Measurements from ENCODE around the gene DIABLO. TPM values are rescaled to one million over a fixed set of nuclear protein-coding genes. Genes with fewer than 3 reads are reported as not detected.
A peak's percentile ranks its signal among the peaks of the same experiment; 100 is the strongest.
"Not testable (repeated sequence)": the region's sequence is repeated elsewhere in the genome, so short reads cannot be mapped to it uniquely, and the experiment has no call there.

DIABLO gene
- total RNA-seq, 2 experiments from 2014 or later, result 46.3 to 47.0 TPM

- peaks cover 2% of the 10 kb centered on the region for H3K27me3 Mint-ChIP-seq
- DNase-seq (no peak), ATAC-seq (no peak)
- peaks cover under 1% of the 10 kb centered on the region for H3K9me3 Mint-ChIP-seq (ENCODE audit: low read depth)
- H3K4me3 Mint-ChIP-seq, result no peak overlapping the region
- no peaks in the 10 kb centered on the region for H3K36me3 Mint-ChIP-seq (ENCODE audit: low read depth)
- intact Hi-C loops (cut with DNase I, micrococcal nuclease), result loop anchor here (2.0 to 10.0 kb wide), 4 partner anchors 33 to 275 kb away; partner anchors contain the start of gene CFAP251 (in 2 of the 2)
- no peak overlapping the region for H3K27ac Mint-ChIP-seq
- ChIA-PET POLR2A (no interaction called here), CTCF (interaction anchor here (0.6 to 2.5 kb wide), 8 partner anchors 8 to 272 kb away, joined by 3 to 11 read pairs (median 3); partner anchors contain the start of genes CFAP251 and LRRC43)
- no peaks in the 10 kb centered on the region for H3K4me1 Mint-ChIP-seq
Observed at GRCh38 chr12:122189626-122190475, 36.0 kb downstream of the DIABLO start.

GRCh38 chr12:122187466-122187865 is 38.4 kb downstream of the DIABLO start:
- H3K9me3 Mint-ChIP-seq (ENCODE audit: low read depth), result no peaks in the 10 kb centered on the region
- CTCF ChIA-PET, result interaction anchor here (0.9 to 1.4 kb wide), 2 partner anchors 20 to 57 kb away, joined by 3 read pairs; no protein-coding TSS in a partner anchor
- peaks cover 3% of the 10 kb centered on the region for H3K4me1 Mint-ChIP-seq
- no peak for ATAC-seq
- H3K4me3 Mint-ChIP-seq, result no peak overlapping the region
- H3K36me3 Mint-ChIP-seq (ENCODE audit: low read depth), result no peaks in the 10 kb centered on the region
- H3K27me3 Mint-ChIP-seq, result peaks cover 7% of the 10 kb centered on the region
- no peak for DNase-seq
- no peak overlapping the region for H3K27ac Mint-ChIP-seq
- POLR2A ChIA-PET, result no interaction called here
- intact Hi-C loops (cut with DNase I, micrococcal nuclease), result no loop called here

GRCh38 chr12:122185494-122186082 is 40.3 kb downstream of the DIABLO start:
- no peaks in the 10 kb centered on the region for H3K9me3 Mint-ChIP-seq (ENCODE audit: low read depth)
- H3K4me3 Mint-ChIP-seq, result no peak overlapping the region
- H3K36me3 Mint-ChIP-seq (ENCODE audit: low read depth), result no peaks in the 10 kb centered on the region
- H3K27ac Mint-ChIP-seq, result no peak overlapping the region
- H3K4me1 Mint-ChIP-seq, result peaks cover 3% of the 10 kb centered on the region
- ATAC-seq (no peak), DNase-seq (no peak)
- H3K27me3 Mint-ChIP-seq, result peaks cover 9% of the 10 kb centered on the region
- ChIA-PET CTCF (interaction anchor here (1.1 kb wide), 1 partner anchor 131 kb away, joined by 3 read pairs; no protein-coding TSS in a partner anchor), POLR2A (no interaction called here)
- intact Hi-C loops (cut with DNase I, micrococcal nuclease), result no loop called here

- CTCF ChIA-PET, result no interaction called here
- ATAC-seq, result no peak
- Mint-ChIP-seq H3K36me3 (ENCODE audit: low read depth) (no peaks in the 10 kb centered on the region), H3K9me3 (ENCODE audit: low read depth) (no peaks in the 10 kb centered on the region), H3K4me3 (no peak overlapping the region), H3K4me1 (peaks cover 3% of the 10 kb centered on the region), H3K27ac (no peak overlapping the region), H3K27me3 (peaks cover 9% of the 10 kb centered on the region)
- DNase-seq, result no peak
- intact Hi-C loops (cut with DNase I, micrococcal nuclease), result no loop called here
- POLR2A ChIA-PET, result no interaction called here
Observed at GRCh38 chr12:122185079-122185478, 40.8 kb downstream of the DIABLO start.

GRCh38 chr12:122184517-122184916 is 41.3 kb downstream of the DIABLO start:
- DNase-seq (no peak), ATAC-seq (no peak)
- Mint-ChIP-seq H3K27ac (no peak overlapping the region), H3K4me1 (peaks cover 3% of the 10 kb centered on the region), H3K9me3 (ENCODE audit: low read depth) (no peaks in the 10 kb centered on the region), H3K27me3 (peaks cover 11% of the 10 kb centered on the region), H3K36me3 (ENCODE audit: low read depth) (no peaks in the 10 kb centered on the region), H3K4me3 (no peak overlapping the region)
- CTCF ChIA-PET, result no interaction called here
- POLR2A ChIA-PET, result no interaction called here
- intact Hi-C loops (cut with DNase I, micrococcal nuclease), result no loop called here

- H3K4me1 Mint-ChIP-seq, result peaks cover 3% of the 10 kb centered on the region
- intact Hi-C loops (cut with DNase I, micrococcal nuclease), result no loop called here
- peaks cover 11% of the 10 kb centered on the region for H3K27me3 Mint-ChIP-seq
- CTCF ChIA-PET, result interaction anchor here (0.7 to 2.0 kb wide), 5 partner anchors 51 to 1533 kb away, joined by 3 to 7 read pairs (median 3); no protein-coding TSS in a partner anchor
- H3K4me3 Mint-ChIP-seq, result peak overlapping the region; percentile 45
- DNase-seq (no peak), ATAC-seq (no peak)
- no peak overlapping the region for H3K27ac Mint-ChIP-seq
- no peaks in the 10 kb centered on the region for H3K36me3 Mint-ChIP-seq (ENCODE audit: low read depth)
- POLR2A ChIA-PET, result no interaction called here
- H3K9me3 Mint-ChIP-seq (ENCODE audit: low read depth), result no peaks in the 10 kb centered on the region
Observed at GRCh38 chr12:122183588-122183940, 42.3 kb downstream of the DIABLO start.

GRCh38 chr12:122182887-122183587 is 42.8 kb downstream of the DIABLO start, which contains the start of gene LRRC43:
TSS of gene LRRC43 (plus strand) at chr12:122183123. CDS start at chr12:122183145, 22 bp downstream.
- POLR2A ChIA-PET, result no interaction called here
- H3K4me1 Mint-ChIP-seq, result peaks cover 3% of the 10 kb centered on the region

GRCh38 chr12:122176473-122176872 is 49.4 kb downstream of the DIABLO start:
- intact Hi-C loops (cut with DNase I, micrococcal nuclease); H3K9me3 Mint-ChIP-seq (ENCODE audit: low read depth); H3K27me3 Mint-ChIP-seq; ATAC-seq; H3K4me1 Mint-ChIP-seq; DNase-seq; H3K4me3 Mint-ChIP-seq; POLR2A ChIA-PET; H3K36me3 Mint-ChIP-seq (ENCODE audit: low read depth); H3K27ac Mint-ChIP-seq: not testable (repeated sequence)
- CTCF ChIA-PET, result interaction anchor here (0.6 kb wide), 1 partner anchor 842 kb away, joined by 4 read pairs; no protein-coding TSS in a partner anchor

More at GRCh38 chr12:122182887-122183587, 42.8 kb downstream of the DIABLO start, which contains the start of gene LRRC43:
- Mint-ChIP-seq H3K4me3 (peak within 1 kb of the TSS; percentile 65), H3K27me3 (peaks cover 11% of the 10 kb centered on the region), H3K9me3 (ENCODE audit: low read depth) (no peaks in the 10 kb centered on the region), H3K36me3 (ENCODE audit: low read depth) (no peaks in the 10 kb centered on the region), H3K27ac (no peak within 1 kb of the TSS)
- DNase-seq, result peak; percentile 54
- CTCF ChIA-PET, result interaction anchor here (0.7 to 2.0 kb wide), 8 partner anchors 8 to 1533 kb away, joined by 3 to 8 read pairs (median 3); partner anchors contain the start of gene CFAP251
- ATAC-seq, result peak; percentile 72
- intact Hi-C loops (cut with DNase I, micrococcal nuclease), result no loop called here

GRCh38 chr12:122174155-122174845 is 51.6 kb downstream of the DIABLO start, which contains the start of gene IL31:
TSS of gene IL31 (minus strand) at chr12:122174221. CDS start at chr12:122174172, 49 bp downstream.
- peaks cover 6% of the 10 kb centered on the region for H3K4me1 Mint-ChIP-seq
- H3K4me3 Mint-ChIP-seq, result no peak within 1 kb of the TSS
- no peaks in the 10 kb centered on the region for H3K9me3 Mint-ChIP-seq (ENCODE audit: low read depth)
- intact Hi-C loops (cut with DNase I, micrococcal nuclease), result no loop called here
- DNase-seq, result peak; percentile 42
- CTCF ChIA-PET, result interaction anchor here (0.7 to 1.2 kb wide), 3 partner anchors 26 to 86 kb away, joined by 3 to 5 read pairs (median 3); partner anchors contain the start of gene DIABLO
- no peaks in the 10 kb centered on the region for H3K27me3 Mint-ChIP-seq
- peak; percentile 74 for ATAC-seq
- H3K36me3 Mint-ChIP-seq (ENCODE audit: low read depth), result no peaks in the 10 kb centered on the region
- POLR2A ChIA-PET, result no interaction called here
- no peak within 1 kb of the TSS for H3K27ac Mint-ChIP-seq

- DNase-seq (no peak), ATAC-seq (no peak)
- Mint-ChIP-seq H3K9me3 (ENCODE audit: low read depth) (no peaks in the 10 kb centered on the region), H3K27ac (no peak overlapping the region), H3K27me3 (no peaks in the 10 kb centered on the region), H3K4me1 (peaks cover 6% of the 10 kb centered on the region), H3K36me3 (ENCODE audit: low read depth) (no peaks in the 10 kb centered on the region), H3K4me3 (no peak overlapping the region)
- ChIA-PET POLR2A (no interaction called here), CTCF (interaction anchor here (1.2 kb wide), 1 partner anchor 19 kb away, joined by 3 read pairs; no protein-coding TSS in a partner anchor)
- intact Hi-C loops (cut with DNase I, micrococcal nuclease), result no loop called here
Observed at GRCh38 chr12:122172262-122172939, 53.5 kb downstream of the DIABLO start.

All from activated CD4-positive, alpha-beta T cell treated with anti-CD3 and anti-CD28 coated beads for 36 hours (primary cell).